ENCODE results near the gene OMG. TPM values are rescaled to one million over a fixed set of nuclear protein-coding genes. Genes with fewer than 3 reads are reported as not detected.
A peak's percentile ranks its signal among the peaks of the same experiment; 100 is the strongest.

OMG gene
- total RNA-seq, 1 donor from 2014 or later, result 0.25 TPM

GRCh38 chr17:31327534-31328159 is 30.6 kb upstream of the OMG start:
- Histone ChIP-seq H3K9me3 (replicated peaks) (no peaks in the 10 kb centered on the region), H3K27ac (replicated peaks) (no peak overlapping the region), H3K4me3 (no peak overlapping the region), H3K4me1 (no peaks in the 10 kb centered on the region), H3K36me3 (peaks cover 24% of the 10 kb centered on the region), H3K27me3 (ENCODE audit: low read depth) (no peaks in the 10 kb centered on the region)
- DNase-seq, result no peak
- intact Hi-C loops (cut with micrococcal nuclease), result no loop called here
- TF ChIP-seq CTCF (IDR thresholded peaks at IDR 0.05; ENCODE audit: borderline replicate concordance), result no peak

GRCh38 chr17:31323551-31323950 is 26.5 kb upstream of the OMG start:
- Histone ChIP-seq H3K4me1 (no peaks in the 10 kb centered on the region), H3K27ac (replicated peaks) (no peak overlapping the region), H3K9me3 (replicated peaks) (no peaks in the 10 kb centered on the region), H3K4me3 (no peak overlapping the region), H3K27me3 (ENCODE audit: low read depth) (no peaks in the 10 kb centered on the region), H3K36me3 (peaks cover 24% of the 10 kb centered on the region)
- TF ChIP-seq CTCF (IDR thresholded peaks at IDR 0.05; ENCODE audit: borderline replicate concordance), result no peak
- no peak for DNase-seq
- intact Hi-C loops (cut with micrococcal nuclease), result no loop called here

GRCh38 chr17:31321966-31322365 is 24.9 kb upstream of the OMG start:
- Histone ChIP-seq H3K4me1 (peaks cover 8% of the 10 kb centered on the region), H3K36me3 (peaks cover 11% of the 10 kb centered on the region), H3K27me3 (ENCODE audit: low read depth) (no peaks in the 10 kb centered on the region), H3K9me3 (replicated peaks) (no peaks in the 10 kb centered on the region), H3K4me3 (no peak overlapping the region), H3K27ac (replicated peaks) (no peak overlapping the region)
- intact Hi-C loops (cut with micrococcal nuclease), result no loop called here
- no peak for DNase-seq
- TF ChIP-seq CTCF (IDR thresholded peaks at IDR 0.05; ENCODE audit: borderline replicate concordance), result no peak

GRCh38 chr17:31321481-31321880 is 24.4 kb upstream of the OMG start, which contains the start of gene EVI2A:
EVI2A (minus strand) TSS chr17:31321622; CDS start chr17:31319013, 2,609 bp downstream.
- no peak for TF ChIP-seq CTCF (IDR thresholded peaks at IDR 0.05; ENCODE audit: borderline replicate concordance)
- H3K27ac ChIP-seq (replicated peaks), result peak within 1 kb of the TSS; percentile 28
- no peaks in the 10 kb centered on the region for H3K27me3 ChIP-seq (ENCODE audit: low read depth)
- H3K4me3 ChIP-seq, result peak within 1 kb of the TSS; percentile 32
- DNase-seq, result no peak
- peaks cover 9% of the 10 kb centered on the region for H3K36me3 ChIP-seq
- intact Hi-C loops (cut with micrococcal nuclease), result no loop called here
- no peaks in the 10 kb centered on the region for H3K9me3 ChIP-seq (replicated peaks)
- peaks cover 8% of the 10 kb centered on the region for H3K4me1 ChIP-seq

- H3K9me3 ChIP-seq (replicated peaks), result no peaks in the 10 kb centered on the region
- H3K27ac ChIP-seq (replicated peaks), result peak overlapping the region; percentile 28
- DNase-seq, result no peak
- no peaks in the 10 kb centered on the region for H3K27me3 ChIP-seq (ENCODE audit: low read depth)
- peaks cover 8% of the 10 kb centered on the region for H3K4me1 ChIP-seq
- no peak for TF ChIP-seq CTCF (IDR thresholded peaks at IDR 0.05; ENCODE audit: borderline replicate concordance)
- intact Hi-C loops (cut with micrococcal nuclease), result no loop called here
- H3K4me3 ChIP-seq, result peak overlapping the region; percentile 32
- H3K36me3 ChIP-seq, result peaks cover 2% of the 10 kb centered on the region
Observed at GRCh38 chr17:31320791-31321190, 23.8 kb upstream of the OMG start.
